ENCODE data around the gene AKR7A3. TPM values are rescaled to one million over a fixed set of nuclear protein-coding genes. Genes with fewer than 3 reads are reported as not detected.

AKR7A3 gene
- total RNA-seq, 2 experiments from 2014 or later: 0.84 to 1.4 TPM

DNA sequence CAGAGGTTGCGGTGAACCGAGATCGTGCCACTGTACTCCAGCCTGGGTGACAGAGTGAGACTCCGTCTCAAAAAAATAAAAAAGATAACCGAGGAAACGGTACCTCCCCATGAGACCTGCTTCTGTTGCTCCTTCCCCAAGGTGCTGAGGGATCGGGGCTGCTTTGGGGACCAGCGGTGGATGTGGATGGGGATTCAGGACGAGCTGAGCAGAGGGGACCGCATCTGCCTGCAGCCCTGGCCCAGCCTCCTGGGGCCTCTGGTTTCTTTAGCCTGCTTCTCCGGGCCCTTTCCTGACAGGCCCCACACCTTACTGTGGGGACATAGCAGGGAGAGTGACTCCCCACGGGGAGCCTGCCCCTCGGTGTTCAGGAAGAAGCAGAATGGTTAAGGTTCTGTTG, 40.6 kb upstream of the AKR7A3 start:
- Histone ChIP-seq H3K36me3 (ENCODE audit: insufficient read depth, low read length) (peaks cover 12% of the 10 kb centered on the region), H3K4me3 (ENCODE audit: low read length) (no peak overlapping the region), H3K4me1 (ENCODE audit: insufficient read depth, low read length) (no peaks in the 10 kb centered on the region), H3K9me3 (ENCODE audit: control insufficient read depth in 1 of 2, insufficient read depth in 1 of 2, low read length in 2 of 2) (no peaks in the 10 kb centered on the region), H3K27me3 (ENCODE audit: control insufficient read depth in 1 of 2, insufficient read depth in 2 of 2, low read length in 2 of 2) (no peaks in the 10 kb centered on the region), H3K27ac (ENCODE audit: low read depth in 1 of 2, low read length in 2 of 2) (no peak overlapping the region)
- POLR2A ChIA-PET: no interaction called here
- DNase-seq (no peak), ATAC-seq (ENCODE audit: poor library complexity) (no peak)
- Mint-ChIP-seq H3K27me3 (no peaks in the 10 kb centered on the region), H3K4me3 (no peak overlapping the region), H3K36me3 (ENCODE audit: low read depth) (no peaks in the 10 kb centered on the region), H3K9me3 (no peaks in the 10 kb centered on the region), H3K4me1 (ENCODE audit: low read depth) (no peaks in the 10 kb centered on the region), H3K27ac (no peak overlapping the region)
- intact Hi-C loops (cut with DNase I, micrococcal nuclease): no loop called here
- CTCF ChIA-PET: no interaction called here
- TF ChIP-seq, protein P1, sequence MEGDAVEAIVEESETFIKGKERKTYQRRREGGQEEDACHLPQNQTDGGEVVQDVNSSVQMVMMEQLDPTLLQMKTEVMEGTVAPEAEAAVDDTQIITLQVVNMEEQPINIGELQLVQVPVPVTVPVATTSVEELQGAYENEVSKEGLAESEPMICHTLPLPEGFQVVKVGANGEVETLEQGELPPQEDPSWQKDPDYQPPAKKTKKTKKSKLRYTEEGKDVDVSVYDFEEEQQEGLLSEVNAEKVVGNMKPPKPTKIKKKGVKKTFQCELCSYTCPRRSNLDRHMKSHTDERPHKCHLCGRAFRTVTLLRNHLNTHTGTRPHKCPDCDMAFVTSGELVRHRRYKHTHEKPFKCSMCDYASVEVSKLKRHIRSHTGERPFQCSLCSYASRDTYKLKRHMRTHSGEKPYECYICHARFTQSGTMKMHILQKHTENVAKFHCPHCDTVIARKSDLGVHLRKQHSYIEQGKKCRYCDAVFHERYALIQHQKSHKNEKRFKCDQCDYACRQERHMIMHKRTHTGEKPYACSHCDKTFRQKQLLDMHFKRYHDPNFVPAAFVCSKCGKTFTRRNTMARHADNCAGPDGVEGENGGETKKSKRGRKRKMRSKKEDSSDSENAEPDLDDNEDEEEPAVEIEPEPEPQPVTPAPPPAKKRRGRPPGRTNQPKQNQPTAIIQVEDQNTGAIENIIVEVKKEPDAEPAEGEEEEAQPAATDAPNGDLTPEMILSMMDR (IDR thresholded peaks at IDR 0.05): no peak

DNA sequence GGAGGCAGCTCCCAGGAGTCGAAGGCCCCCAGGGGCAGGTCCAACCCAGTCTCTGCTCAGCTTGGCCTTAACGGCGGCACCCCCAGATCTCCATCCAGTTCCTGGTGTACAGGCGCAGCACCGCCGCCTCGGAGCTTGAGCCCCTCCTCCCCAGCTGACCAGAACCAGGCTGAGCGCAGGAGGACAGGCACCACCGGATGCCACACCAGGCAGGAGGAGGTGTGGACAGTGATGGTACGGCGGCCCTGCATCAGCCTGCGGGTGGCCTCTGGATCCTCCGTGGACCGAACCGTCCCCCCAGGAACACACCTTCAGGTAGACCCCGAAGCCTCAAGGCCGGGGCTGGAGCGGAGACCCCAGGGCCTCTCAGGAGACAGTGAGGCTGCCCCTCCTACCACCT, 39.9 kb upstream of the AKR7A3 start:
- no peaks in the 10 kb centered on the region for H3K9me3 ChIP-seq (ENCODE audit: control insufficient read depth in 1 of 2, insufficient read depth in 1 of 2, low read length in 2 of 2)
- H3K4me3 ChIP-seq (ENCODE audit: low read length): no peak overlapping the region
- no peaks in the 10 kb centered on the region for H3K4me1 ChIP-seq (ENCODE audit: insufficient read depth, low read length)
- H3K4me3 Mint-ChIP-seq: no peak overlapping the region
- H3K36me3 ChIP-seq (ENCODE audit: insufficient read depth, low read length): peaks cover 12% of the 10 kb centered on the region
- intact Hi-C loops (cut with DNase I, micrococcal nuclease): no loop called here
- CTCF ChIA-PET: no interaction called here
- no peak overlapping the region for H3K27ac ChIP-seq (ENCODE audit: low read depth in 1 of 2, low read length in 2 of 2)
- no peaks in the 10 kb centered on the region for H3K4me1 Mint-ChIP-seq (ENCODE audit: low read depth)
- H3K36me3 Mint-ChIP-seq (ENCODE audit: low read depth): no peaks in the 10 kb centered on the region
- no peaks in the 10 kb centered on the region for H3K27me3 Mint-ChIP-seq
- no peak overlapping the region for H3K27ac Mint-ChIP-seq
- TF ChIP-seq, protein P1 (IDR thresholded peaks at IDR 0.05): no peak
- no peaks in the 10 kb centered on the region for H3K9me3 Mint-ChIP-seq
- POLR2A ChIA-PET: no interaction called here
- ATAC-seq (ENCODE audit: poor library complexity) (no peak), DNase-seq (no peak)
- H3K27me3 ChIP-seq (ENCODE audit: control insufficient read depth in 1 of 2, insufficient read depth in 2 of 2, low read length in 2 of 2): no peaks in the 10 kb centered on the region

DNA sequence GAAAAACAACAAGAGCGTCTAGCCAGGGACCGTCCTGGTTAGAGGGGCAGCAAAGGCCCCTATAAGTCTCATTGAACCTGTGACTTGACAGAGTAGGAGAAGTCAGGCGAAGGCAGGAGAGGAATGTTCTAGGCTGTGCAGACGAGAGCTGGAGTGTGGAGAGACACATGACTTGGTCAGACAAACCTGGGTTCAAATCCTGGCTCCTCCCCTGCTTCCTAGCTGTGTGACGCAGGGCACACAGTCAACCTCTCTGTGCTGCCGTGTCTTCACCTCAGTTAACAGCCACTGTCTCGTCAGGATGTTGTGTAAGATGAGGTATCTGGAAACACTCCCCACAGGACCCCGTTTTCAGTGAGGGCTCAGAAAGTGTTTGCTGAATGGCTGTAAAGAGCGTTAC, 39.2 kb upstream of the AKR7A3 start:
- H3K27me3 ChIP-seq (ENCODE audit: control insufficient read depth in 1 of 2, insufficient read depth in 2 of 2, low read length in 2 of 2): no peaks in the 10 kb centered on the region
- CTCF ChIA-PET: no interaction called here
- no peaks in the 10 kb centered on the region for H3K9me3 Mint-ChIP-seq
- POLR2A ChIA-PET: no interaction called here
- DNase-seq (no peak), ATAC-seq (ENCODE audit: poor library complexity) (no peak)
- TF ChIP-seq, protein P1 (IDR thresholded peaks at IDR 0.05): no peak
- peaks cover 12% of the 10 kb centered on the region for H3K36me3 ChIP-seq (ENCODE audit: insufficient read depth, low read length)
- intact Hi-C loops (cut with DNase I, micrococcal nuclease): no loop called here
- no peaks in the 10 kb centered on the region for H3K4me1 ChIP-seq (ENCODE audit: insufficient read depth, low read length)
- no peaks in the 10 kb centered on the region for H3K36me3 Mint-ChIP-seq (ENCODE audit: low read depth)
- H3K4me3 ChIP-seq (ENCODE audit: low read length): no peak overlapping the region
- no peaks in the 10 kb centered on the region for H3K4me1 Mint-ChIP-seq (ENCODE audit: low read depth)
- H3K9me3 ChIP-seq (ENCODE audit: control insufficient read depth in 1 of 2, insufficient read depth in 1 of 2, low read length in 2 of 2): no peaks in the 10 kb centered on the region
- H3K27ac Mint-ChIP-seq: no peak overlapping the region
- no peak overlapping the region for H3K27ac ChIP-seq (ENCODE audit: low read depth in 1 of 2, low read length in 2 of 2)
- H3K4me3 Mint-ChIP-seq: no peak overlapping the region
- H3K27me3 Mint-ChIP-seq: no peaks in the 10 kb centered on the region
